ENCODE results near the gene ZCCHC24.

ZCCHC24 gene

GRCh38 chr10:79425074-79425532, 20.3 kb downstream of the ZCCHC24 start:
- Histone ChIP-seq H3K9ac (ENCODE audit: low read length) (no peak overlapping the region), H4K20me1 (ENCODE audit: insufficient read depth, low read length) (no peaks in the 10 kb centered on the region), H2AFZ (ENCODE audit: low read length) (no peak overlapping the region), H3K36me3 (ENCODE audit: insufficient read depth, low read length) (no peaks in the 10 kb centered on the region), H3K79me2 (ENCODE audit: insufficient read depth, low read length) (no peaks in the 10 kb centered on the region), H3K9me2 (ENCODE audit: low read depth, low read length) (no peaks in the 10 kb centered on the region), H3K27ac (ENCODE audit: low read depth, low read length, poor library complexity, severe bottlenecking) (no peak overlapping the region), H3K4me2 (ENCODE audit: low read length) (no peak overlapping the region), H3K4me1 (ENCODE audit: insufficient read depth, low read length, severe bottlenecking) (no peaks in the 10 kb centered on the region), H3K27me3 (ENCODE audit: insufficient read depth, low read length) (no peaks in the 10 kb centered on the region), H3F3A (ENCODE audit: insufficient read depth, low read length) (no peaks in the 10 kb centered on the region), H3K9me3 (ENCODE audit: low read length) (no peaks in the 10 kb centered on the region), H3K4me3 (ENCODE audit: low read depth, low read length, poor library complexity, severe bottlenecking) (no peak overlapping the region)
- TF ChIP-seq, protein P1, sequence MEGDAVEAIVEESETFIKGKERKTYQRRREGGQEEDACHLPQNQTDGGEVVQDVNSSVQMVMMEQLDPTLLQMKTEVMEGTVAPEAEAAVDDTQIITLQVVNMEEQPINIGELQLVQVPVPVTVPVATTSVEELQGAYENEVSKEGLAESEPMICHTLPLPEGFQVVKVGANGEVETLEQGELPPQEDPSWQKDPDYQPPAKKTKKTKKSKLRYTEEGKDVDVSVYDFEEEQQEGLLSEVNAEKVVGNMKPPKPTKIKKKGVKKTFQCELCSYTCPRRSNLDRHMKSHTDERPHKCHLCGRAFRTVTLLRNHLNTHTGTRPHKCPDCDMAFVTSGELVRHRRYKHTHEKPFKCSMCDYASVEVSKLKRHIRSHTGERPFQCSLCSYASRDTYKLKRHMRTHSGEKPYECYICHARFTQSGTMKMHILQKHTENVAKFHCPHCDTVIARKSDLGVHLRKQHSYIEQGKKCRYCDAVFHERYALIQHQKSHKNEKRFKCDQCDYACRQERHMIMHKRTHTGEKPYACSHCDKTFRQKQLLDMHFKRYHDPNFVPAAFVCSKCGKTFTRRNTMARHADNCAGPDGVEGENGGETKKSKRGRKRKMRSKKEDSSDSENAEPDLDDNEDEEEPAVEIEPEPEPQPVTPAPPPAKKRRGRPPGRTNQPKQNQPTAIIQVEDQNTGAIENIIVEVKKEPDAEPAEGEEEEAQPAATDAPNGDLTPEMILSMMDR (IDR thresholded peaks at IDR 0.05; ENCODE audit: low read length) = no peak
- TF ChIP-seq EZH2 (IDR thresholded peaks at IDR 0.05; ENCODE audit: borderline replicate concordance, low read length) = no peak

DNA sequence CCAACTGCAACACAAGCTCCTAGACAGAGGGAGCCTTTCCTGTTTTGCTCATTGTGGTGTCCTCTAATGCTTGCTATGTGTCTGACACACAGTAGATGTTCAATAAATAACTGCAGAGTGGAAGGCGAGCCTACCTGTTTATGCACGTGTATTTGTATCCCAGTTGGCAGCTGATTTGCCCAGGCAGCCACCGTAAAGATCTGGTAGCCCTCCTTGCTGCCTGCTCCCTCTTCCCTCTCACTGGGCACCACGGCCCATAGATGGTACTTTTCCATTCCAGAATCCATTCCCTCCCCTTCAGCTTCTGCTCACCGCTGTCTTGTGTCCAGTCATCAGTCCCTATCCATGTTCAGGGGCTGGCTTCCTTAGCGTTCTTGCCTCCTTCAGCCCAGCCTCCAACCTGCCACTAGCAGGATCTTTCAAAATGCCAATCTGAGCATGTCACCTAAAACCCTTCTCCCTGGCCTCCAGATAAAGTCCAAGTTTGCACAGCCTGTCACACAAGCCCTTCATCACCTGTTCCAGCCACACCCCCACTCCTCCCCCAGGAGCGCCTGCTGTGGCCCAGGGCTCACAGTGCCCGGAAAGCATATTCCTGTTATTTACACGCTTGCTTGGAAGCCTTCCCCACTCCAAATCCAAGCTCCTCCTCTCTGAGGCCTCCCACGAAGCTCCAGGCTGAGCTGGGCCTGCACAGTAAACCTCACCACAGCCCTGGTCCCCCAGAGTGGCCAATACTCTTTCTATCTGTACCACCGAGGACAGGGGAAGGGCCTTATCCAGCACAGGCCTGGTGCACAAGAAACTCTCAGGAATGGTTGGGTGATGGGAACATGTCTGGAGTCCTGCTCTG, 21.0 kb downstream of the ZCCHC24 start:
- no peaks in the 10 kb centered on the region for H4K20me1 ChIP-seq (ENCODE audit: insufficient read depth, low read length)
- no peak overlapping the region for H3K4me3 ChIP-seq (ENCODE audit: low read depth, low read length, poor library complexity, severe bottlenecking)
- H3K27me3 ChIP-seq (ENCODE audit: insufficient read depth, low read length) = no peaks in the 10 kb centered on the region
- H3K9me2 ChIP-seq (ENCODE audit: low read depth, low read length) = no peaks in the 10 kb centered on the region
- no peaks in the 10 kb centered on the region for H3F3A ChIP-seq (ENCODE audit: insufficient read depth, low read length)
- H3K4me1 ChIP-seq (ENCODE audit: insufficient read depth, low read length, severe bottlenecking) = no peaks in the 10 kb centered on the region
- no peaks in the 10 kb centered on the region for H3K9me3 ChIP-seq (ENCODE audit: low read length)
- no peak overlapping the region for H3K27ac ChIP-seq (ENCODE audit: low read depth, low read length, poor library complexity, severe bottlenecking)
- H3K36me3 ChIP-seq (ENCODE audit: insufficient read depth, low read length) = no peaks in the 10 kb centered on the region
- no peak overlapping the region for H2AFZ ChIP-seq (ENCODE audit: low read length)
- TF ChIP-seq EZH2 (IDR thresholded peaks at IDR 0.05; ENCODE audit: borderline replicate concordance, low read length) = no peak
- TF ChIP-seq, protein P1 (IDR thresholded peaks at IDR 0.05; ENCODE audit: low read length) = no peak
- H3K79me2 ChIP-seq (ENCODE audit: insufficient read depth, low read length) = no peaks in the 10 kb centered on the region
- H3K9ac ChIP-seq (ENCODE audit: low read length) = no peak overlapping the region
- no peak overlapping the region for H3K4me2 ChIP-seq (ENCODE audit: low read length)

DNA sequence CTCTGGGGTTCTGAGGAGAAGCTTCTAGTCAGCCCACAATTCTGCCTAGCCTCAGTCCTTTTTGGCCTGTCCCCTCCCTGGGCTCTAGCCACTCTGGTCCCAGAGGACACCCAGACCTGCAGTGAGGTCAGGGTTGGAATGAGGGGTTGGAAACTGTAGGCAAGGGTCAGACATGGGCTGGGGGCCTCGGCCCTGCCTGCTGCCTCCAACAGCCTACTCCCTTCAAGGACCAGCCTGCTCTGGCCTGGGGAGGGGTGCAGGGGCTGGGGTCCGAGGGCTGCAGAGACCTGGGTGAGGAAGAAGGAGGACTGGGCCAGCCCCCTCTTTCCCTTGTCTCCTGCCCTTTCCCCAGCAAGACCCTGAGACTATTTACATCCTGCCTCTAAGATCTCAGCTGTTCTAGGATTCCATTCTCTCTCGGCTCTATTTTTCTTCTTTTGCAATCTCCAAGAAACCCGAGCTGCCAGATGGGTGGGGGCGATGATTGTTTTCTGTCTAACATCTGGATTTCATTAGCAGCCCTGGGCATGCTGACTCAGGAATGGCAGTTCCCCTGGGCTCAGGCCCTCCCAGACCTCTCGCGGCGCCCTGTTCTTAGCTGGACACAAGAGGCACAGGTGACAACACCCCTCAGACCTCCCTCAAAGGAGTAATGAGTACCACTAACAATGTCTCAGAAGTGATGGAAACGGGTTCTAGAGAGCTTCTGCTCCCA, 23.1 kb downstream of the ZCCHC24 start:
- no peak overlapping the region for H3K27ac ChIP-seq (ENCODE audit: low read depth, low read length, poor library complexity, severe bottlenecking)
- no peak for TF ChIP-seq EZH2 (IDR thresholded peaks at IDR 0.05; ENCODE audit: borderline replicate concordance, low read length)
- TF ChIP-seq, protein P1 (IDR thresholded peaks at IDR 0.05; ENCODE audit: low read length) = no peak
- no peaks in the 10 kb centered on the region for H3K4me1 ChIP-seq (ENCODE audit: insufficient read depth, low read length, severe bottlenecking)
- H3K4me2 ChIP-seq (ENCODE audit: low read length) = no peak overlapping the region
- H3K79me2 ChIP-seq (ENCODE audit: insufficient read depth, low read length) = no peaks in the 10 kb centered on the region
- H2AFZ ChIP-seq (ENCODE audit: low read length) = no peak overlapping the region
- H3K36me3 ChIP-seq (ENCODE audit: insufficient read depth, low read length) = no peaks in the 10 kb centered on the region
- no peaks in the 10 kb centered on the region for H3K9me3 ChIP-seq (ENCODE audit: low read length)
- H4K20me1 ChIP-seq (ENCODE audit: insufficient read depth, low read length) = no peaks in the 10 kb centered on the region
- H3F3A ChIP-seq (ENCODE audit: insufficient read depth, low read length) = no peaks in the 10 kb centered on the region
- no peak overlapping the region for H3K9ac ChIP-seq (ENCODE audit: low read length)
- H3K27me3 ChIP-seq (ENCODE audit: insufficient read depth, low read length) = no peaks in the 10 kb centered on the region
- no peaks in the 10 kb centered on the region for H3K9me2 ChIP-seq (ENCODE audit: low read depth, low read length)
- H3K4me3 ChIP-seq (ENCODE audit: low read depth, low read length, poor library complexity, severe bottlenecking) = no peak overlapping the region
